Umbilical cord (tissue), 2 donors: ENCODE data around the gene SLC45A1. TPM values are rescaled to one million over a fixed set of nuclear protein-coding genes. Genes with fewer than 3 reads are reported as not detected.

ENCODE experiments used
- DNase-seq: peaks from one replicate; pipeline ENCODE4 v3.0.0-alpha.2; 2015; ENCODE audit warnings: low spot score
- total RNA-seq: library from RNA; depleted of rRNA; stranded (reverse); fragments of >200 nt; gene quantifications from one replicate; pipeline ENCODE4 v1.2.3, GENCODE V29; 2014; ENCODE audit warnings: low replicate concordance; ENCODE audit not compliant: insufficient read depth

SLC45A1 gene
- total RNA-seq, 1 donor from 2014 or later: 1.2 TPM

GRCh38 chr1:8311068-8311718, 6.7 kb upstream of the SLC45A1 start:
- DNase-seq: no peak

GRCh38 chr1:8312235-8313218, 5.4 kb upstream of the SLC45A1 start:
- DNase-seq: no peak

GRCh38 chr1:8313231-8313630, 4.7 kb upstream of the SLC45A1 start:
- DNase-seq: no peak

GRCh38 chr1:8314346-8315280, 3.3 kb upstream of the SLC45A1 start:
- peak; percentile 86 for DNase-seq

GRCh38 chr1:8315573-8316475, 2.1 kb upstream of the SLC45A1 start:
- DNase-seq: no peak

- DNase-seq: no peak
Observed at GRCh38 chr1:8318436-8318835, 522 bp downstream of the SLC45A1 start.

GRCh38 chr1:8321612-8322011, 3.7 kb downstream of the SLC45A1 start:
- DNase-seq: no peak

- DNase-seq: no peak
Observed at GRCh38 chr1:8323706-8324105, 5.8 kb downstream of the SLC45A1 start.

- no peak for DNase-seq
Observed at GRCh38 chr1:8324176-8324810, 6.4 kb downstream of the SLC45A1 start.

- DNase-seq: no peak
Observed at GRCh38 chr1:8325771-8326170, 7.9 kb downstream of the SLC45A1 start.

- DNase-seq: no peak
Observed at GRCh38 chr1:8326265-8326664, 8.4 kb downstream of the SLC45A1 start.

- no peak for DNase-seq
Observed at GRCh38 chr1:8328271-8328670, 10.4 kb downstream of the SLC45A1 start.

GRCh38 chr1:8329439-8329838, 11.5 kb downstream of the SLC45A1 start:
- no peak for DNase-seq

GRCh38 chr1:8329858-8330257, 11.9 kb downstream of the SLC45A1 start:
- no peak for DNase-seq

GRCh38 chr1:8330271-8331125, 12.6 kb downstream of the SLC45A1 start:
- DNase-seq: no peak

- no peak for DNase-seq
Observed at GRCh38 chr1:8332806-8333205, 14.9 kb downstream of the SLC45A1 start.

- no peak for DNase-seq
Observed at GRCh38 chr1:8333246-8333987, 15.5 kb downstream of the SLC45A1 start.

- no peak for DNase-seq
Observed at GRCh38 chr1:8334106-8334851, 16.4 kb downstream of the SLC45A1 start.
